ENCODE measurements around the gene NEDD9. TPM values are rescaled to one million over a fixed set of nuclear protein-coding genes. Genes with fewer than 3 reads are reported as not detected.

Gene NEDD9
- total RNA-seq, 1 experiment from 2014 or later, result 0.17 TPM

DNA sequence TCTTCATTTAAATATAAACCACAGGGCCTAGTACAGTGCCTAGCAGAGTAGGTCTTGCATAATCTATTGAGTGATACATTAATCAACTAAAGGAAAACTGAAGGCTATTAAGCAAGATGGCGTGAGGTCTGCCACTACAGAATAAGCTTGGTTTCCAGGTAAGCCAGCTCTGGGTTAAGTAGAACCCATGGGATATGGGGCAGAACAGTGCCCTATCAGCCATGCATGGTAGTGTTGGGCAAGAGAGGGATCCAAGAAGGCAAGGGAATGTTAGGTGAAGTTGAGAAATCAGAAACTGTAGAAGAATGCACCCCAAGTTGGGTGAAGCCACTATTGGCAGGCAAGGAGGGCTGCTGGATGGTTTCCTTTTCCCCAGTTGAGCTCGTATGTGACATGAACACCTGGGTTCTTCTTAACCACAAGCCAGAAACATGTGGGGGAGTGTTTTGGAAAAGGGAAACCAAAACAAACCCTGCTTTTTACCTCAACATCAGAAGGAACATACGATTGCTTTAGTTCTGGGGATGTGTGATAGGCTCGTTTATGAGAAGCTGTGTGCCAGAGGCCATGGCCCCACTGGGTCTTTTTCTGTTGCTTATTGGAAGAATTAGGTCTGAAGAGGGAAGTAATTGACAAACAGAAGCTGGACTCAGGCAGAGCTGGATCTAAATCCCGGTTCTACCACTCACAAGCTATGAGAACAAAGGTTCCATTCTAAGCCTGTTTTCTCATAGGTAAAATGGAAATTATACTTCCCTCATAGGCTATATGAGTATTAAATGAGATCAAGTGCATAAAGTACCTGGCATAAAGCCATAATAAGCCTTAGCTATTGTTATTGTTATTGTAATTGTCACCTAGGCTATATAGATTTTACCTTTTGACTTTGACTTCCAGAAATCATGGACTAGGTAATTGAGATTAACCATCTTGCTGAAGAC is 33.5 kb downstream of the NEDD9 start:
- ATAC-seq (no peak), DNase-seq (ENCODE audit: low read depth, low spot score) (no peak)
- Histone ChIP-seq H3K4me2 (ENCODE audit: low read length) (no peak overlapping the region), H3K79me2 (ENCODE audit: insufficient read depth, low read length) (no peaks in the 10 kb centered on the region), H3K36me3 (ENCODE audit: control insufficient read depth in 1 of 2, insufficient read depth in 2 of 2, low read length in 2 of 2) (no peaks in the 10 kb centered on the region), H3K4me3 (replicated peaks in 1 of 2; ENCODE audit: low read depth in 1 of 2, low read length in 2 of 2) (no peak overlapping the region), H3K9ac (ENCODE audit: low read length) (no peak overlapping the region), H2AFZ (ENCODE audit: low read depth, low read length, poor library complexity, severe bottlenecking) (no peak overlapping the region), H3K9me2 (ENCODE audit: insufficient read depth) (no peaks in the 10 kb centered on the region), H3K9me3 (ENCODE audit: control insufficient read depth in 1 of 2, insufficient read depth in 1 of 2, low read depth in 1 of 2, low read length in 2 of 2) (no peaks in the 10 kb centered on the region), H3K27me3 (ENCODE audit: insufficient read depth, low read length) (peaks cover 5% of the 10 kb centered on the region; the same call in 1 of the 2 replicates), H3K27ac (ENCODE audit: low read depth, low read length) (no peak overlapping the region), H3K4me1 (ENCODE audit: control insufficient read depth in 1 of 2, insufficient read depth in 2 of 2, low read length in 2 of 2) (no peaks in the 10 kb centered on the region), H4K20me1 (ENCODE audit: insufficient read depth) (no peaks in the 10 kb centered on the region)
- TF ChIP-seq, protein P1, sequence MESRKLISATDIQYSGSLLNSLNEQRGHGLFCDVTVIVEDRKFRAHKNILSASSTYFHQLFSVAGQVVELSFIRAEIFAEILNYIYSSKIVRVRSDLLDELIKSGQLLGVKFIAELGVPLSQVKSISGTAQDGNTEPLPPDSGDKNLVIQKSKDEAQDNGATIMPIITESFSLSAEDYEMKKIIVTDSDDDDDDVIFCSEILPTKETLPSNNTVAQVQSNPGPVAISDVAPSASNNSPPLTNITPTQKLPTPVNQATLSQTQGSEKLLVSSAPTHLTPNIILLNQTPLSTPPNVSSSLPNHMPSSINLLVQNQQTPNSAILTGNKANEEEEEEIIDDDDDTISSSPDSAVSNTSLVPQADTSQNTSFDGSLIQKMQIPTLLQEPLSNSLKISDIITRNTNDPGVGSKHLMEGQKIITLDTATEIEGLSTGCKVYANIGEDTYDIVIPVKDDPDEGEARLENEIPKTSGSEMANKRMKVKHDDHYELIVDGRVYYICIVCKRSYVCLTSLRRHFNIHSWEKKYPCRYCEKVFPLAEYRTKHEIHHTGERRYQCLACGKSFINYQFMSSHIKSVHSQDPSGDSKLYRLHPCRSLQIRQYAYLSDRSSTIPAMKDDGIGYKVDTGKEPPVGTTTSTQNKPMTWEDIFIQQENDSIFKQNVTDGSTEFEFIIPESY (IDR thresholded peaks at IDR 0.05; ENCODE audit: extremely low read depth, insufficient replicate concordance, low read length), result no peak
- no peak for TF ChIP-seq ZNF274 (IDR thresholded peaks at IDR 0.05; ENCODE audit: low read depth, low read length)
- no peak for TF ChIP-seq CBX3 (IDR thresholded peaks at IDR 0.05; ENCODE audit: low read depth)
- TF ChIP-seq CEBPB (IDR thresholded peaks at IDR 0.05; ENCODE audit: low read depth), result no peak
- no peak for TF ChIP-seq FOSL1 (IDR thresholded peaks at IDR 0.05; ENCODE audit: low read depth)
- no peak for TF ChIP-seq EGR1 (IDR thresholded peaks at IDR 0.05; ENCODE audit: low read depth)
- TF ChIP-seq, protein P2, sequence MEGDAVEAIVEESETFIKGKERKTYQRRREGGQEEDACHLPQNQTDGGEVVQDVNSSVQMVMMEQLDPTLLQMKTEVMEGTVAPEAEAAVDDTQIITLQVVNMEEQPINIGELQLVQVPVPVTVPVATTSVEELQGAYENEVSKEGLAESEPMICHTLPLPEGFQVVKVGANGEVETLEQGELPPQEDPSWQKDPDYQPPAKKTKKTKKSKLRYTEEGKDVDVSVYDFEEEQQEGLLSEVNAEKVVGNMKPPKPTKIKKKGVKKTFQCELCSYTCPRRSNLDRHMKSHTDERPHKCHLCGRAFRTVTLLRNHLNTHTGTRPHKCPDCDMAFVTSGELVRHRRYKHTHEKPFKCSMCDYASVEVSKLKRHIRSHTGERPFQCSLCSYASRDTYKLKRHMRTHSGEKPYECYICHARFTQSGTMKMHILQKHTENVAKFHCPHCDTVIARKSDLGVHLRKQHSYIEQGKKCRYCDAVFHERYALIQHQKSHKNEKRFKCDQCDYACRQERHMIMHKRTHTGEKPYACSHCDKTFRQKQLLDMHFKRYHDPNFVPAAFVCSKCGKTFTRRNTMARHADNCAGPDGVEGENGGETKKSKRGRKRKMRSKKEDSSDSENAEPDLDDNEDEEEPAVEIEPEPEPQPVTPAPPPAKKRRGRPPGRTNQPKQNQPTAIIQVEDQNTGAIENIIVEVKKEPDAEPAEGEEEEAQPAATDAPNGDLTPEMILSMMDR (IDR thresholded peaks at IDR 0.05 in 2 of 3, conservative IDR thresholded peaks at IDR 0.05 in 1 of 3; ENCODE audit: borderline replicate concordance in 1 of 3, insufficient read depth in 1 of 3, low read depth in 2 of 3, low read length in 2 of 3), result no peak
- TF ChIP-seq RAD21 (IDR thresholded peaks at IDR 0.05; ENCODE audit: low read depth), result no peak
- no peak for TF ChIP-seq SRF (IDR thresholded peaks at IDR 0.05; ENCODE audit: low read depth)
- TF ChIP-seq TCF7L2 (IDR thresholded peaks at IDR 0.05; ENCODE audit: borderline replicate concordance, extremely low read depth, insufficient read depth, insufficient read length), result no peak
- no peak for TF ChIP-seq YY1 (IDR thresholded peaks at IDR 0.05; ENCODE audit: extremely low read depth, insufficient replicate concordance, low read depth, low read length)
- TF ChIP-seq SIN3A (IDR thresholded peaks at IDR 0.05; ENCODE audit: low read depth), result no peak
- TF ChIP-seq SP1 (IDR thresholded peaks at IDR 0.05; ENCODE audit: low read depth), result no peak
- TF ChIP-seq, protein P3, sequence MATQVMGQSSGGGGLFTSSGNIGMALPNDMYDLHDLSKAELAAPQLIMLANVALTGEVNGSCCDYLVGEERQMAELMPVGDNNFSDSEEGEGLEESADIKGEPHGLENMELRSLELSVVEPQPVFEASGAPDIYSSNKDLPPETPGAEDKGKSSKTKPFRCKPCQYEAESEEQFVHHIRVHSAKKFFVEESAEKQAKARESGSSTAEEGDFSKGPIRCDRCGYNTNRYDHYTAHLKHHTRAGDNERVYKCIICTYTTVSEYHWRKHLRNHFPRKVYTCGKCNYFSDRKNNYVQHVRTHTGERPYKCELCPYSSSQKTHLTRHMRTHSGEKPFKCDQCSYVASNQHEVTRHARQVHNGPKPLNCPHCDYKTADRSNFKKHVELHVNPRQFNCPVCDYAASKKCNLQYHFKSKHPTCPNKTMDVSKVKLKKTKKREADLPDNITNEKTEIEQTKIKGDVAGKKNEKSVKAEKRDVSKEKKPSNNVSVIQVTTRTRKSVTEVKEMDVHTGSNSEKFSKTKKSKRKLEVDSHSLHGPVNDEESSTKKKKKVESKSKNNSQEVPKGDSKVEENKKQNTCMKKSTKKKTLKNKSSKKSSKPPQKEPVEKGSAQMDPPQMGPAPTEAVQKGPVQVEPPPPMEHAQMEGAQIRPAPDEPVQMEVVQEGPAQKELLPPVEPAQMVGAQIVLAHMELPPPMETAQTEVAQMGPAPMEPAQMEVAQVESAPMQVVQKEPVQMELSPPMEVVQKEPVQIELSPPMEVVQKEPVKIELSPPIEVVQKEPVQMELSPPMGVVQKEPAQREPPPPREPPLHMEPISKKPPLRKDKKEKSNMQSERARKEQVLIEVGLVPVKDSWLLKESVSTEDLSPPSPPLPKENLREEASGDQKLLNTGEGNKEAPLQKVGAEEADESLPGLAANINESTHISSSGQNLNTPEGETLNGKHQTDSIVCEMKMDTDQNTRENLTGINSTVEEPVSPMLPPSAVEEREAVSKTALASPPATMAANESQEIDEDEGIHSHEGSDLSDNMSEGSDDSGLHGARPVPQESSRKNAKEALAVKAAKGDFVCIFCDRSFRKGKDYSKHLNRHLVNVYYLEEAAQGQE (IDR thresholded peaks at IDR 0.05; ENCODE audit: low read depth), result no peak
- TF ChIP-seq, protein P4, sequence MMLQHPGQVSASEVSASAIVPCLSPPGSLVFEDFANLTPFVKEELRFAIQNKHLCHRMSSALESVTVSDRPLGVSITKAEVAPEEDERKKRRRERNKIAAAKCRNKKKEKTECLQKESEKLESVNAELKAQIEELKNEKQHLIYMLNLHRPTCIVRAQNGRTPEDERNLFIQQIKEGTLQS (IDR thresholded peaks at IDR 0.05), result no peak
- no peak for TF ChIP-seq POLR2A (IDR thresholded peaks at IDR 0.05; ENCODE audit: borderline replicate concordance, extremely low read depth, insufficient read depth, insufficient read length)
- no peak for TF ChIP-seq ELF1 (IDR thresholded peaks at IDR 0.05; ENCODE audit: borderline replicate concordance, low read depth)
- no peak for TF ChIP-seq JUND (IDR thresholded peaks at IDR 0.05)
- POLR2A ChIA-PET, result no interaction called here
- CTCF ChIA-PET, result interaction anchor here (1.2 kb wide), 1 partner anchor 9 kb away, joined by 3 read pairs; no protein-coding TSS in a partner anchor
- no TSS peak for BruUV-seq (replicated peaks)
- RAD21 ChIA-PET (ENCODE audit: low non-redundant PET in 1 of 2, low total read pairs in 2 of 2, uncharacterized antibody in 2 of 2, unreplicated experiment in 2 of 2), result no interaction called here
- intact Hi-C loops (cut with micrococcal nuclease), result no loop called here

All from HCT116 (cell line).